Upper lobe of left lung (tissue), 4 donors: ENCODE data around the gene PLA2G5.
"Not testable (repeated sequence)": the region's sequence is repeated elsewhere in the genome, so short reads cannot be mapped to it uniquely, and the experiment has no call there.

Experiments
- CTCF ChIP-seq, 6 experiments: fragments of 450-650 bp in 4 of 6; fragments of 200-600 bp in 2 of 6; sonication (generic) in 2 of 6; IDR thresholded peaks; one replicate each; pipeline ENCODE4 v1.5.1; 2016 to 2019; ENCODE audit warnings: antibody characterized with exemption in 6 of 6
- POLR2A ChIP-seq, 4 donors: fragments of 450-650 bp; IDR thresholded peaks; one replicate each; pipeline ENCODE4 v1.5.1; 2016 to 2017; ENCODE audit warnings: antibody characterized with exemption in 4 of 4, mild to moderate bottlenecking in 2 of 4
- POLR2AphosphoS5 ChIP-seq, 2 donors: sonication (generic); formaldehyde crosslinking; IDR thresholded peaks; one replicate each; pipeline ENCODE4 v1.5.1; 2017; ENCODE audit warnings: antibody characterized with exemption in 2 of 2

GRCh38 chr1:20049056-20049798 lies 20.8 kb upstream of the PLA2G5 start:
- TF ChIP-seq CTCF, POLR2A, POLR2AphosphoS5 (IDR thresholded peaks at IDR 0.05): not testable (repeated sequence)
